HG02610 (cell line): ENCODE results near the gene S1PR1.
A peak's percentile ranks its signal among the peaks of the same experiment; 100 is the strongest.
"Not testable (repeated sequence)": the region's sequence is repeated elsewhere in the genome, so short reads cannot be mapped to it uniquely, and the experiment has no call there.

ENCODE experiments used
- ATAC-seq: cut with Tn5 transposase; IDR thresholded peaks from one replicate; pipeline ENCODE4 v1.9.1; 2021; ENCODE audit warnings: mild to moderate bottlenecking, moderate library complexity; ENCODE audit not compliant: unreplicated experiment

The S1PR1 gene

DNA sequence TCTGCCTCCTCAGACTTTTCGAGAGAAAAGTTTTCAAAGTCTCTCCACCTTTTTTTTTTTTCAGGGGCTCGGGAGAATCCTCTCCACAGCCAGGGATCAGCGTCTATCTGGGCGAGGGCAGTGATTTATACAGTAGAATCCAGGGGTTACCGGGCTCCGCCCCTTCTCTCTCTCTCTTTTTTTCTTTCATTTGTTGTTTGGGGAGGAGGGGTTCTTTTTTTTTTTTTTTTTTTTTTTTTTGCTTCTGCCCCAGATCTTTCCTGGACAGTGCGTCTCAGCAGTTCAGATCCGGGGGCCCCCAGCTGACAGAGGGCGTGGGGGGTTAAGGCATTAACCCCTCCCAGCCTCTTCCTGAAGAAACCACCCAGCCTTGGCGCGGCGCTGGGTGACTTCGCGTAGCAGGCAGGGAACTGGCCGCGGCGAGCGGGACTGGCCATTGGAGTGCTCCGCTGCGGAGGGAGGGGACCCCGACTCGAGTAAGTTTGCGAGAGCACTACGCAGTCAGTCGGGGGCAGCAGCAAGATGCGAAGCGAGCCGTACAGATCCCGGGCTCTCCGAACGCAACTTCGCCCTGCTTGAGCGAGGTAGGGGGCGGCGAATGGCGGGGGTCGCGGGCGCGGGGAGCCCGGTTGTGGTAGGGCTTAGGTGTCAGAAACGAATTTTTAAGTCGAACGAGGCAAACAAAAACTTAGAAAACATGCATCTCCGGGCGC, at the start of gene S1PR1:
TSS of gene S1PR1 (plus strand) at position 504 of the 713 bp plus-strand sequence. CDS start 1,966 bp downstream, outside the sequence.
- ATAC-seq = peak; percentile 10

DNA sequence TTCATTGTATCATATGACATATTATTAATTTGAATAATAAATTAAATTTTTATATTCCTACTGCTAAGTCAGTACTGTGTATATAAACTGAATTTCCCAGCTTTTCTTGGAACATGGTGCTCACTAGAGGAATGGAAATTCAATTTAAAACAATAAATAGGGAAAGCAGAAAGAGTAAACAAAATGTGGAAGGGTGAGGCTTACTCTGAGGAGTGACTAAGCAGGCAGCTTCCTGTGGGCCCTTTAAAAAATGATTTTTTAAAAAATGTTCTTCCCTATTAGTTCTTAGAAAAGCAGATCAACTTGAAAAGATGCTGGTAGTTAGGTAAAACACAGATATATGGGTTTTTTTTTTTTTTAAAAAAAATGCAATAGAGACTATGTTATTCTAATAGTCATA, 49.5 kb upstream of the S1PR1 start:
- ATAC-seq = no peak

GRCh38 chr1:101188331-101188730, 48.5 kb upstream of the S1PR1 start:
- ATAC-seq = no peak

DNA sequence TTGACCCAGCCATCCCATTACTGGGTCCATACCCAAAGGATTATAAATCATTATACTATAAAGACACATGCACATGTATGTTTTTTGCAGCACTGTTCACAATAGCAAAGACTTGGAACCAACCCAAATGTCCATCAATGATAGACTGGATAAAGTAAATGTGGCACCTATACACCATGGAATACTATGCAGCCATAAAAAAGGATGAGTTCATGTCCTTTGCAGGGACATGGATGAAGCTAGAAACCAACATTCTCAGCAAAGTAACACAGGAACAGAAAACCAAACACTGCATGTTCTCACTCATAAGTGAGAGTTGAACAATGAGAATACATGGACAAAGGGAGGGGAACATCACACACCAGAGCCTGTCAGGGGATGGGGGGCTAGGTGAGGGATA, 47.9 kb upstream of the S1PR1 start:
- not testable (repeated sequence) for ATAC-seq

DNA sequence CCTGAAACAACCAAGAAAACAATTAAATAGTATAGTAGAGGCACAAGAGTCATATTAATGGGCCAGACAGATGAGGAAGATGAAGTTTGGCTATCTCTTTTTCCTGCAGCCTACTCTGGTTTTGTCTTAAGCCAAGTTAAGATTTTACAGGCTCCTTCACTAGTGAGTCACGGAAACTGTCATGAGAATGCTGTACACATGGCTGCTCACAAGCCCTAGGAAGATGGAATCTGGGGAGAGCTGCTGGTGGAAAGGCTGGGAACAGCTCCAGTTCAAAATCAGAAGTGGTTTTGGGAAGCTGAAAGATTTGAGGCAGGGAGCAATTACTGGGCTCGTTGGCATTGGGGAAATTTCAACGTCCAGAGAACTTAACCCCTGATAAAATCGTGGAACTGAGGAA, 46.4 kb upstream of the S1PR1 start:
- ATAC-seq = no peak

GRCh38 chr1:101191049-101191448, 45.8 kb upstream of the S1PR1 start:
- ATAC-seq = no peak

GRCh38 chr1:101193733-101194169, 43.1 kb upstream of the S1PR1 start:
- no peak for ATAC-seq

DNA sequence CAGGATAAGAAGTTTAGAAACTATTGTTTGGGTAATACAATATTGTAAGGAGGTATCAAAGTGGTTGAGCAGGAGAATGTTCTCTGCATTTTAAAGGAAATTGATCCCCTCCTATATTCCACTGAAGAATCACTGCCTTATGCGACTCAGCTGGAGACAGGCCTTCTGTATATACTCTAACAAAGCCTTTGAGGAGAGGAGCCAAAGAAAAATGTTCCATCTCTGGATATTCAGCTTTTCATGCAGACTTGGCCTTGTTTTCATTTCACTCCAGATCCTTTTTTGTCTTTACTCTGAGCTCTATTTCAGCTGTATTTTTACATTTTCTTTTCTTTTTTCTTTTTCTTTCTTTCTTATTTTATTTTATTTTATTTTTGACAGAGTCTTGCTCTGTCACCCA, 42.1 kb upstream of the S1PR1 start:
- ATAC-seq = no peak

- ATAC-seq = no peak
These were observed 40.2 kb upstream of the S1PR1 start for GRCh38 chr1:101196668-101197067.

GRCh38 chr1:101198842-101199636, 37.8 kb upstream of the S1PR1 start:
- peak; percentile 99 for ATAC-seq

DNA sequence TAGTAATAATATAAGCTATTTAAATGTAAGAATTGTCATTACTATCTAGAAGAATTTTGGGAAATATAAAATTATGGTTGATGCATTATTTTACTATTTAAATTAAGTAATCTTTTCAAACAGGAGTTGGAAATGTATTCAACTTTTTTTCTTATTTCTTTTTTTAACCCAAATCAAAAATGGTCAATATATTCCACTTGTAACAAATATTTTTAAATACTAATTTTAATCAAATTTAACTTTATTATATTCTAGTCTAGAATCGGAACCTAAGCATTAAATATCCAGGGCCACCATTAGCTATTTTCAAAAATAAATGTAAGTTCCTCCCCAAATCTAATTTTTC, 37.2 kb upstream of the S1PR1 start:
- no peak for ATAC-seq

DNA sequence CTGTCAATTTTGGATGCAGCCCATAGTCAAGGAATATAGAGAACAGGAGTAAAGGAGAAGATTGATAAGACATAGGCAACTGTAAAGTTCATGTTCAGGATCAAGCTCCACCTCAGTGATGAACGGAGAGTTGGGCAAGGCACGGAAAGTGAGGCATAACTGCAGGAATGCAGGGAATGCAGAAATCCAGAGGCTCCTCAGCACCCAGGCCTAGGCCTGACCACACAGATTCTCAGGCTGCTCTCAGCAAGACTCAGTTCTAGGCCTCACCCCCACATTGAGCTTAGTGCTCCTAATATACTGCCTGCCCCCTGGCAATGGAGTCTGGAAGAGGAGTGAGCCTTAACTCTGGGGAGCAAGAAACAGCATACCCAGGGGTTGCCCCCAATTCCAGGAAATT, 36.3 kb upstream of the S1PR1 start:
- ATAC-seq = no peak

GRCh38 chr1:101203820-101204540, 32.8 kb upstream of the S1PR1 start:
- ATAC-seq = no peak

DNA sequence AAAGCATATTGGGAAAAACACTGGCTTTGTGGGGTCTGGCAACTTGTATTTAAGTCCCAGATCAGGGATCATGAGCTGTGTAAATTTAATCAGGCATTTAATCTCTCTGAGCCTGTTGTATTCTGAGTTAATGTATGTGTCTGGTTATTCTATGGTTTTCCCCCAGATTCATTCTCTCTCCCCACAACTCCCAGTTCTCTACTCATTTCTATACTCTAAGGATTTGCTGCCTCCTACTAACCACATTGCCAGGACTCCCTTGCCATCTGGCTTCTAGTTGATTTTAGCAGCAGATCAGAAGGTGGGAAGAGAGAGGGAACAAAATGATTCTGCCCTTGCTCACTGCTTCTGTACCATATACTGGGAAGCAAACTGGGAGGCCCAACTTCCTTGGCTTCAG, 31.4 kb upstream of the S1PR1 start:
- ATAC-seq = peak; percentile 60

GRCh38 chr1:101206139-101206538, 30.7 kb upstream of the S1PR1 start:
- not testable (repeated sequence) for ATAC-seq

GRCh38 chr1:101207271-101207670, 29.5 kb upstream of the S1PR1 start:
- not testable (repeated sequence) for ATAC-seq

DNA sequence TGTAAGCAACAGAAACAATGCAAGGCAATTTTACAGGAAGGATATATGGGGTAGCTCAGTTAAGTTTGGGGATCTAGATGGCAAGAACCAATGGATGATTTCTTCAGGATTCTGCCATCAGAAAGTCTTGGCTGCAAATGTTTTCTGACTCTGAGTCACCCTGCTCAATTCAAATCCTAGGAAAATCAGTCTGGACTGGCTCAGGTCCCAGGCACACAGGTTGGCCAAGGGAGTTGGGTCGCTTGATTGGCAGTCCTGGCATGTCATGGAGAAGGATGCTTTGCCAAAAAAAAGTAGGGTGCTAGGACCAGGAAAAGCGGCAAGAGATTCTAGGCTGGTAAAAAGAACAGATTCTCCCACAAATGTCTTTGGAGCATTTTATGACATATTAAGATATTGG, 28.9 kb upstream of the S1PR1 start:
- no peak for ATAC-seq

DNA sequence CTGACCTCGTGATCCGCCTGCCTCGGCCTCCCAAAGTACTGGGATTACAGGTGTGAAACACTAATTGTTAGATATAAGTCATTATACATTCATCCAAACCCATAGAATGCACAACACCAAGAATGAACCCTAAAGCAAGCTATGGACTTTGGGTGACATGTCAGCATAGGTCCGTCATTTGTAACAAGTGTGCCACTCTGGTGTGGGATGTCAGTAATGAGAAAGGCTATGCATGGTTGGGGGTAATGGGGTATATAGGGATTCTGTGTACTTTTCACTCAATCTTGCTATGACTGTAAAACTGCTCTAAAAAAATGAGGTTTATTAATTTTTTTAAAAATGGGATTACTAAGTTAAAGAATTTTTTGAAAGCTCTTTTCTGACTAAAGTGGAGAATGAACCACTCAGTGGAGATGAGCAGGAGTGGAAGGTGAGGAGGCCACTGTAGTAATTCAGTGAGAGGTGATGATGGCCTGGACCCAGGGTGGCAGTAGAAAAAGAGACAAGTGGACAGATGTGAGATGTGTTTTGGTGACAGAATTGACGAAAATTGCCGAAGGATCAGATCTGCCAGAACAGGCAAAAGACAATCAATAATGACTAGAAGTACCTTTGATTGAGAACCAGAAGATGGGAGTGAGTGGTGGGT, 21.3 kb upstream of the S1PR1 start:
- ATAC-seq = no peak

DNA sequence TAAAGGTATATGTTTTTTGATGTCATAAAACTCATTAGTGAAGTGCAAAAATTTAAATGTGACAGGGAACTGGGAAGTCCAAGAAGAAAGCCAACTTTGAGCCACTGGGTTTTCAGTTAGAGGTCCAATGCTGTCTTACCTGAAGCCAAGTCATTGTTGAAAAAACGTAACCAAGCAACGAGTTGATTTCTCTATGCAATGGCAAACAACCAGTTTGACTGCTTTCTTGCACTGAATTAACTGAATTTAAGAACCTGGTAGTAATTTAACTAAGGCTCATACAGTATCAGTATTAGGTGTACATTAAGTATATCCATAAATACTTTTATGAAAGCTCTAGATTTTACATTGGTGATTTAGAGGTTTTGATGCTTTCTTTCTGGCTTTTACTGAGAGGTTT, 20.2 kb upstream of the S1PR1 start:
- no peak for ATAC-seq

GRCh38 chr1:101217148-101217547, 19.7 kb upstream of the S1PR1 start:
- ATAC-seq = no peak

DNA sequence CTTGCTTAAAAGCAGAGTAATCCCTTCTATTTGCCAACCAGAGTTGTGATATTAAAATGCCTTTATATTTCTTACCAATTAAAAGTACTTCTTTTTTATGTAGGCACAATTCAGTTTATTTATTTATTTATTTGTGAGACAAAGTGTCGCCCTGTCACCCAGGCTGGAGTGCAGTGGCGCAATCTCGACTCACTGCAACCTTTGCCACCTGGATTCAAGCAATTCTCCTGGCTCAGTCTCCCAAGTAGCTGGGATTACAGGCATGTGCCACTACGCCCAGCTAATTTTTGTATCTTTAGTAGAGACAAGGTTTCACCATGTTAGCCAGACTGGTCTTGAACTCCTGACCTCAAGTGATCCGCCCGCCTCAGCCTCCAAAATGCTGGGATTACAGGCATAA, 17.9 kb upstream of the S1PR1 start:
- not testable (repeated sequence) for ATAC-seq
